DMS53 treated with DMSO at 0.1 percent for 48 hours (cell line): ENCODE results near the gene IGSF9B.

Source experiments
- DNase-seq: peaks from one replicate; lab custom pipeline; 2025; ENCODE audit not compliant: unreplicated experiment; lab: John Stamatoyannopoulos, UW

Gene IGSF9B

DNA sequence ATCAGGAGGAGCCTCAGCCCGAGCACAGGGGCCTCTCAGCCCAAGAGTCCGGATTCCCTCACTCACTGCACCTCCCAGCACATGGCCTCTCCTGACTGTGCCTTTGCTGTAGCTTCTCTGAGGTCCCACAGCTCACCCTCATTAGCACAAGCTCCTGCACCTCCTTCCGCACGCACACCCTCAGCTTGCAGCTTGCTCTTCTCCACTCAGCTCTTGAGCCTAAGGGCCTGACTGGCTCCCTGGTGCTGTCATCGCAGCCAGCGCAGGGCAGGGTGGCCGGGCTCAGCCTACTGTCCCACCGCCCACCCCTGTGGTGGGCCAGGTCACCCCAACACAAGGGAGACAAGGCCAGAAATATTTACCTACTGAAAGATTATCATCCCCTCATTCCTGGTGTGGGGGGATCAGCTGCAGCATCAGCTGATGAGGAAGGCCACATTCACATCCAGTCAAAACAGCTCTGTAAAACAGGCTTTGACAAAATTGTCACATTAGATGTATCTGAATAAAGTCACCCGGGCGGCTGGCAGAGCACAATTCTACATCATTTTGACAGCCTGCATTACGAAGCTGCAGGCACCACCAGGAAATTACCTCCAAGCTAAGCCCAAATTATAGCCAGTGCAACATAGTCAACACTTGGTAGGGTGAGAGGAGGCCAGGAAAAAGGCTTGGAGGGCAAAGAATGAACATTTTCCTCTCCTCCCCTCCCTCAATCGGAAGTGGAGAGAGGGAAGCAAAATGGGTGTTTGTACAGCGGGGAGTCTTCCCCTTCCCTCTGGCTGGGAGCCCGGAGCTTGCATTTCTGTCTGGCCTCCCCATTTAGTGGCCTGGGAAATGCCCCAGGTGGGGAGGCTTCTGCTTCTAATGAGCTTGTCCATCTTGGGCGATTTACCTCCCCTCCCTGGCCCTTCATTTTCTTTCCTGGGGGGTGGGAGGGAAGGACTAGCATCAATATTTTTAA is 29.5 kb upstream of the IGSF9B start:
- DNase-seq: no peak

DNA sequence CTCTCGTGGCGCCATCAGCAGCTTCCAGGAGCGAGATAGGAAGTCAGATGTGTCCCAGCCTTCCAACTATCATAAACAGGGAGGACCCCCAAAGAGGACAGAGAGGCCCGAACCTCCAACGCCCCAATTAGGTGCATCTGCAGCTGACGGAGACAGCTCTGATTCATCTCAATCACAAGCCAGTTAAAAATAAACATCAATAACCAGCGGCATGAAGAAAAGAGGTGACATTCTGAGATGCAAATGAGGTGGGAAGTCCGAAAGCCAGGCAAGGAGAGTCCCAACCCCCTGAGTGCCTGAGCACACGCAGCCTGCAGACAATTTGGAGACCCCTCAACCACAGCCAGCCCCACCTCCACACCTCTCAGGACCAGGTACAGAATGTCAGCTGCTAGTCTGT is 28.1 kb upstream of the IGSF9B start:
- no peak for DNase-seq

DNA sequence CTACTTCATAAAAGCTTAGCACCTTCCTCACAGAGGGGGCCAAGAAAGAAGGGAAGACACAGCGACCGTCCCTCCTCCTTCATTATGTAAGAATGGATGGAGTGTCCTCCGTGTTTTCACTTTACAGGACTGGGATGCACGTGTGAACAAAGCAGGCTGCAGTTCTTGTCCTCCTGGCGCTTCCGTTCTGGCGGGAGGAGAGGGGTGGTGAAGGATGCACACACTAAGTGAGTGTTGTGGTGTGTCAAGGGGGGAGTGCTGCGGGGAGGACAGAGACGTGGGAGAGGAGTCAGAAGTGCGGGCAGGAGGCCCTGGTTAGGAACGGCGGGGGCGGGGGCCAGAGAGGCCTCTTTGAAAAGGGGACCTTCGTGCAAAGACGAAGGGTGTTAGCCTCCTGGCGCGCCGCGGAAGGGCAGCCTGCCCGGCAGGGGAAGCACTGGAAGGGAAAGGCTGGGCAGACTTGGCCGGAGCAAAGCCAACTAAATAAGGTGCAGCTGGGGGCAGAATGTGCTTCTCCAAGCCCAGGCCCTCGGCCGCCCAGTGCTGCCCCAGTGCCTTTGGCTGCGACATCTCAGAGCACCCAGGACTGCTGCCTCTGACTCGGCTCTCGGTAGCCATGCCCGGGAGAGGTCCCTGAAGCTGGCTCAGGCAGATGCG is 27.0 kb upstream of the IGSF9B start:
- DNase-seq: no peak

DNA sequence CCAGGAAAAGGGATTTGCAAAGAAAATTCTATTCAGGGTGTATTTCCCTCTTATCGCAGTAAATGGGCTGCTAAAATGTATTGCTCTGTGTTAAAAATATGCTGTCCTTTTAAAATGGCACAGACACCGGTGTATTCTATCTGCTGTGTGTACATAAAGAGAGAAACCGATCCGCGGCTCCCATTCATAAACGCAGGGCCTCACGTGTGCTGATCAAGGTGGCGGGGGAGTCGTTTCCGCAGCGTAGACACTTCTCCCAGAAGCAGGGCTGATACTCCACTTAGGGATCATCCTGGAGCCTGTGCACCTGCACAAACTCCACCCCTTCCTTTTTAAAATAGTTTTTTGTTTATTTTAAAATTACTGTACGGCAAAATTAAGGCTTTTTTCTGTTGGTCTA is 26.1 kb upstream of the IGSF9B start:
- DNase-seq: no peak

DNA sequence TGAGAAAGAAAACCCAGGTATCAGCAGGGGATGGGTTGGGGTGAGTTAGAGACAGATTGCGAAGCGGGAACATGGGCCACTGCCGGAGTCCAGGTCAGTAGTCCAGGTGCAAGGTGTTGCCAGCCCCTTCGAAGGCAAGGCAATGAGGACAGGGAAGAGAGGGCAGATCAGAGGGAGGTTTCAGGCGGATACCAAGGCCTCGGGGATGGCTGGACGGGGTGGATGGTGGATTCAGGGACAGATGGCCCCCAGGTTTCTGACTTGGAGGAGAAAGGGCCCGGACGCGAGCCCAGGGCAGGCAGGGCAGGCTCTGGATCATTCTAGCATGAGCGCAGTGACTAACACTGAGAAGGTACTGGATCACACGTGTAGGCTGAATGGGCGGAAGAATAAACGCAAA is 25.4 kb upstream of the IGSF9B start:
- DNase-seq: no peak

DNA sequence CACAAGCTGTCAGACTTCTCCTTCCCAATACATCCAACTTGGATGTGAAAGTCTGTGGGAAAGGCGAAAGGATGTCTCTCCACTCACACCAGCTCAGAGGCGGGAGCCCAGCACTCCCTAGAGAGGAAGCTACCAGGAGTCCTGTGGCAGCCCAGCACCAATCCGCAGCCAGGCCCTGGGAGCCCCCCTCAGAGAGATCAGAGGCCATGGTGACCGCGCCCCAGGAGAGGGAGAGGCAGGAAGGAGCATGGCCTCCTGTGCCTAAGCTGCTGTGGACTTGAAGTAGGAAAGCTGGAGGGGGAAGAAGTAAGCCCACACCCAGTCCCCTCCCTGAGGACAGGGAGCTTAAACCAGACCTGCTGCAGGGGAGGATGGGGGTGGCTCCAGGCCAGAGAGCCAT is 24.4 kb upstream of the IGSF9B start:
- no peak for DNase-seq

DNA sequence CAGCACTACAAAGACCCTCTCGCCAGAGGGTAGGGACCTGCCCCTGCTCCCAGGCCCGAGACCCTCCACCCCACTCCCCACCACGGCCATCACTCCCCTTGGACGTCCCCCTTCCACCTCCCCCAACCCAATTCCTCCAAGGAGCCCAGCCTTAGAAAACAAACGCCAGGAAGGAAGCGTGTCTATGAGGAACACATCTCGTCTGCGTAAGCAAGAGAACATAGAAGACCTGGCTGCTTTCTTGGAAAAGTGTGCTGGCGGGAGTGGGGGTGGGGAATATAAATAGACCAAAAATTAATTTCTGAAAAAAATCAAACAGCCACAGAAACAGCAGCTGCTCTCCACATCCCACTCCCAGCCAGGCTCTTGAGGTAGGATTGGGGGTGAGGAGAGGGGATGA is 23.9 kb upstream of the IGSF9B start:
- no peak for DNase-seq

DNA sequence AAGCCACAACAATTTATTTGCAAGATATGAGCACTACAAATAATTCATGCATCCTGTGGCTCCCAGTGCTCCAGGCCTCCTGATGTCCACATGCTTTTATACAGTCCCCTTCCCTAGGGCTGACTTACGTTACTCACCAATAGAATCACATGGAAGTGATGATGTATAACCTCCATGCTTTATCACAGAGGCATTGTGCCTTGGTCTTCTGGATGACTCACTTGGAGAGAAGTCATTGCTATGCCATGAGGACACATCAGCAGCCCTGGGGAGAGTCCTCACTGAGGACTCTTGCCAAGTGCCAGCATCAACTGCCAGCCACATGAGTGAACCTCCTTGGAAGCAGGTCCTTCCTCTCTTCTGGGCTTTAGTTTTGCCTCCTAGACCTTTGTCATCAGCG is 22.0 kb upstream of the IGSF9B start:
- no peak for DNase-seq

DNA sequence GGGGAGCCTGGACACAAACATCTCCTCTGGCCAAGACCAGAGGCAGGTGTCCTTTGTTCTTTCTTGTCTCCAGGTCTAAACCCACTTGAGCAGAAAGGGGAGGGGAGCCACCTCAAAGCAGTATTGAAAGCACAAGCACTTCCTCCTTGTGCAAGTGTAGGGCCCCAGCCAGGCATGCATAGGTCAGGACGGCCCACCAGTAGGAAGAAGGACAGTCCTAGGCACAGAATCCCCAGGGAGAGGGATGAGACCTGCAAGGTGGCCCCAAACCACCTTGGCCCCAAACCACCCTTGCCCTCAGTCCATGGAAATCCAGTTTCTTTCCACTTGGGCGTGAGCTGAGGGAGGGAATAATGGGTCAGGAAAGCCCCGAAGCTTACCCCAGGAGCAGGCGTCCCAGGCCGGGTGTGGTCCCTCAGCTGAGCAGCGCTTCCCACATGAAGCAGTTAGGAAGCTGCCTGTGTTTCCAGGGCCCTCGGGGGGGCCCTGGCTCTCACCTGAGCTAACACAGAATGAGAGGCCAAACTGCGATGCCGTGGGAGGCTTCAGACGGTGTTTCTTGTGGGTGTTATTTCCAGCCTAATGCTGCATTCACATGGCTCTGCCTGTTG is 20.4 kb upstream of the IGSF9B start:
- DNase-seq: no peak

DNA sequence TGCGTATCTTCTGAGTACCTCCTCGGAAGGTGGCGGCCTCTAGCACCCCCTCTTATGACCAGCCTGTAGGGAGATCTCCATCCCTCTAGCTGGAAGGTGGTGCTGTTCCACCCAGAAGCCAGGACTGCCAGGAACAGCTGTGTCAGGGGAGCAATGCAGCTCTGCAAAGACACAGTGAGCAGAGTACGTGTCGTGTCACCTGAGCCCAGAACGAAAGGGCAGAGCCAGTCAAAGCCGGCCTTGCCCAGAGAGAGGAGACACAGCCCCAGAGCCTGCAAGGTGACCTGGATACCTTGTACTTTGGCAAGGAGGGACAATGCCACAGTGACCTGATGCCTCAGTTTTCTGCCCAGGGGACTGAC is 18.7 kb upstream of the IGSF9B start:
- no peak for DNase-seq

DNA sequence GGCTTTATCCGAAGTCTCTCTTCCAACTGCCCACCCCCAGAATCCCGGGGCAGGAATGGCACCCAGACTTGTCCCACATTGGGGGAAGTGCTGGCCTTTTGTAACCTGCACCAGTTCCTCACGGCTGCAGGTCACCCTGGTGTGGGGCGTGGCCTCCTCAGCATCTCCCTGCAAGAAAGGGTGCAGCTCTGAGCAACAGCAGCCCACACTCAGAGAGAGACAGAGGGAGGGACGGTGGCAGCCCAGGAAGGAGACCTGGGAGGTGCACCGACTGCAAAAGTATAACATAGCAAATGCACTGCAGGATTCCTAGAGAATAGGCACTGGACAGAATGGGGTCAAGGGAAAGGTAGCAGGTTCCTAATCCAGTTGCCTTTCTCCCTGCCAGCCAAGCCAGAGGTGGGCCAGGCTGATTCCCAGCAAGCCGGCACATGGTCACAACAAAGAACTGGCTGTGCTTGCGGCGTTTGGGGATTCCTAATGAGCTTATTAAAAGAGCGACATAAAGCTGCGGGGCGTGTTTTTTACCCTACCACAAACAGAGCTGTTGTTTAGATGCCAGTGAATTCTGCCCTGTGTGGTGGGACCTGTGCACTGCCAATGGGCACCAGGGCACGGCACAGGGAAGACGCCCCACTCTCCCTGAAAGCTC is 18.2 kb upstream of the IGSF9B start:
- DNase-seq: no peak

DNA sequence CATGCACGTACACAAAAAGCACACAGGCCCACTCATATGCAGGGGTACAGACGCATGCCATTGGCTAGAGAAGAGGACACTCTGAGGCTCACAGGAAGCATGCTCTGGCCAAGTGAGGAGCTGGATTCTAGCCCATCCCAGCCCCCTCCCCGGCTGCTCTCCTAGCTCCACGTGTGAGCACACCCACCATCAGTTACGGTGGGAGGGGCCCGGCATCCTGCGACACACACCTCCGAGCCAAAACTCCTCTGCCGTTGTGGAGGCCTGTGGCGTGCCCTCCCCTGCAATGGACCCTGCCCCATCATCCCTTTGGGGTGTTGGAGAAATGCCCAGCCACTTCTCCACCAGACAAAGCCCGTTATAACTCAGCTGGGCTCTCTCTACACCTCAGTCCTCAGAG is 15.1 kb upstream of the IGSF9B start:
- DNase-seq: no peak

DNA sequence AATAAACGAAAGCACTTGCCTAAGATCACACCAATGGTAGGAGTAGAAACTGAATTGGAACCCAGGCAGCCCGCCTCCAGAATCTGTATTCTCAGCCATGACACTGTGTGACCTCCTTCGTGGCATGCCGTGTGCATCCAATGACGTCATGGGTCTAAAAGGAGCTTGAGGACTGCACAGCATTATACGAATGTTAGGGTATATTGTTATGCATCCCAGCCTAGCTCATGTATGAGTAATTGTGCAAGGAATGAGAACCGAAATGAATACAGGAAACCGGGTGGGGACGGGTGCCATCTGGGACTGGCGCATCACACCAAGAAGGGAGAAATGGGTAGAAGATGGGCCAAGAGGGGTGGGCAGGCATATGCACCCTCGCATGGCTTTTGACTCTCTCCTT is 12.3 kb upstream of the IGSF9B start:
- no peak for DNase-seq

DNA sequence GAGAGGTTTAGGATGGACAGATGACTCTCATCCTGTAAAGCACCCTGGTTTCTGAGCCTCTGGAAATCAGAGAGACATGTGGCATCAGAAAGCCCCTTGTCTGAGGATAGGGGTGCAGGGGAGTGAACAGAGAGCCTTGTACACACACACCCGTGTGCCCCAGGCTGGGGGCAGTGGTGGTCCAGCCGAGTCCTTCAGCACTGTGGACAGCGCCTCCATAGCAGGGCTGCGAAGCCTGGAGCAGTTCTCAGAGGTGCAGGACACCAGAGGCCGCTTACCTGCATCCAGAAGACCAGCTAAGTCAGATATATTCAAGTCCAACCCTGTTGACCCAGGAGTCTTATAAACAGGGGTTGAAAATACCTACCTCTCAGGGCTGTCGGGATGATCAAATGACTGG is 11.5 kb upstream of the IGSF9B start:
- no peak for DNase-seq

DNA sequence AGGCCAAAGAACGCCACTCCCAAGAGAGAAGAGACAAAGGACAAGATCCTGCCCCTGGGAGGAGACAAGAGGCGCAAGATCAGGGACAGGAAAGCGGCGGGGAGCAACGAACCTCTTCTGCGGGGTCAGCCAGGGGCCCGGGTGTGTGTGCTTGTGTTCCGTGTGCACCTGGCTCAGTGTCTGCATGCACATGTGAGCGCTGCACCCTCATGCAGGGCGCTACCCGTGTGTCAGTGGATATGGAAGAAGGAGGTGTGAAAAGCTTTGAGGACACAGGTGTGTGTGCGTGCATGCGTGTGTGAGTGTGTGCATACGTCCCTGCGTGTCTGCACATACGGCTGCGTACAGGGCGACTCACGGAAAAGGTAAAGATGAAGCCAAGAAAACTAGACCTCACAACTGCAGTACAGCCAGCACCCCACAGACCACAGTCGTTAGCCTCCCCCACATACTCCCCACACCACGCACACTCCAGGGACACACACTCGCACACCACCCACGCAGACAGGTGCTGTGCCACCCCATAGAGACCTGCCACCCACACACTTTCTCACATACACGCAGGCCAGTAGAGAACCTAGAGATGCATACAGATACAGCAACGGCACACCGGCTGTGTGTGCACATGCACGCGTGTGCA is 11.0 kb upstream of the IGSF9B start:
- DNase-seq: peak; percentile 53

DNA sequence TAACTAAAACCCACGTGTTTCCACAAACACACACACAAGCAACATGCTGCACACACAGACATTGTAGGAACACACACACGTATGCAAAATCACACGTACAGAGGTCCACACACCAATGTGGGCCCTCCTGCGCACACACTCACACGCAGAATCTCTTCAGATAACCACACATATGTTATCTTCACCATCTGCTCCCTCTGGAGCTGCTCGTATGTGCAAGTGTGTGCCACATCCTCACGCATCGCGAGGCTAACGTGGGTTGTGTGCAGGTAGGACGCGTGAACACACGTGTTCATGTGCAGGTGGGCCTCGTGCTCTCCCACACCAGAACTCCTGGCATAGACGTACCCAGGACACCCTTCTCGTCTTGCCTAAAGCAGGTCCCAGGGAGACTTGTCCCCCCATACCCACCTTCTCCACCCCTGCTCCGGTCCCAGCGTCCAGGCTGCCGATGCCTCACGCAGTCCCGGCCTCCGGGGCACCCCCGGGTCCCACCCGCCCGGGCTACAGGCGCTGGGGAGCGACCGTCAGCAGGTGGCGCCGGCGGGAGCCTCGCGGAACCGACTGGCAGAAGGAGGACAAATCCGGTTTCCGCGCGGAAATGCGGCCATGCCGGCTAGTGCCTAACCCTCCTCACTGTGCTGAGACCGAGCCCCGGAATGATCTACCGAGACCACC is 10.3 kb upstream of the IGSF9B start:
- peak; percentile 57 for DNase-seq

DNA sequence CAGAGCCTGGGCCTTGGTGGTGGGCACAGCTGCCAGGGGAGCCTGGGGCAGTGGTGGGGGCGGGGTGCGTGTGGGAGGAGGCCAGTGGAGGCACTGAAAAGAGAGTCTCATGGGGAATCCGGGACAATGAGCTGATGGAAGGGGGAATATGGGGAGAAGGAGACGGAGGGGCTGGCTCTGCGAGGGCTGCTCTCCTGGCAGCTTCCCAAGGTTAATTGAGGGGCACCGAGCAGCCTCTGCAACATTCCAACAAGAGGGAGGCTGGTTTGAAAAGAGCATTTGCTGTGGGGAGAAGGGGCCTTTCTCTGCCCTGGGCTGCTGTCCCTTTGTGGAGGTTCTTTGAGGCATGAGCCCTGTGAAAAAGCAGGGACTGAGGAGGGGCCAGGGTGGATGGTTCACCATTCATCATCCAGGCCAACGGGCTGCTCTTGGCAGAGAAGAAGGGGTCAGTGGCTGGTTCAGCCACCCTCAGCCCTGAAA is 9.4 kb upstream of the IGSF9B start:
- no peak for DNase-seq

DNA sequence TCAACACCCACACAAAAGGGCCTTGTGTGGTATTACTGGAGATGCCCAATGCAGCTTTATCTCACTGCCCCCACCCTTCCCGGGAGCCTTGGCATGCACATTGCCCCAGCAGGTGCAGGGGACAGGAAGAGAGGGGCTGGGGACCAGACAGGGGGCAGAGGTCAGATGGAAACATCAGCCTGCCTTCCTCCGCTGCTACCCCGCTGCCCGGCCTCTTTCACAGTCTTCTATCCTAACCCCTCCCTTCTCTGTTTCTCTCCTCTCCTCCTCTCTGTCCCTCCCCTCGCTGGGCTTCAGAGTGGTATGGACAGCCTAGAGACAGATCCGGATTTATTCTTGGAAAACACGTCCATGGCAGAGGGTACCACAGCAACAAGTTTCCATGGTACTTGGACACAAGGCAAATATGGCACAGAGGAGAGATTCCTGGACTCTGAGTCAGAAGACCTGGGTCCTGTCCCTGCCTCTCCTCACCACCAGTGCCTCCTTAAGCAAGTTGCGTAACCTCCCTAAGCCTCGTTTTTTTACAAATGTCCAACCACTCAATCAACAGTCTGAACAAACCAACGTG is 8.3 kb upstream of the IGSF9B start:
- DNase-seq: no peak

DNA sequence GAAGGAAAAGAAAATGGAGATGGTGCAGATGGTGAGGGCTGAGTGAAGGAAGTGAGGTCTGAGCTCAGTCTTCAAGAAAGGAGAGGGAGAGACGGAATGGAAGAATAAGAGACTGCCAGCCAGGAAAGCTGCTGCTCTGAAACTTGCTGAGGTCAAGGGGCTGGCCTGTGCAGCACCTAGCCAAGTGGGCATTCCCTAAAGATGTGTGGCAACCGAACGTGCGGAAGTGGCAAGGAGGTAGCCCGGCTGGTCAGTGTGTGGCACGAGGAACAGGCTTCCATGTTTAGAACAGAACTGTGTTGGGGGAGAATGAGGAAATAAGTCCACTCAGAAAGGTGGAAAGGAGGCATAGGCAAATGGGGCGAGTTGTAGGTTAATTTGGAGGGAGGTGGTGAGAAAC is 7.6 kb upstream of the IGSF9B start:
- DNase-seq: no peak

DNA sequence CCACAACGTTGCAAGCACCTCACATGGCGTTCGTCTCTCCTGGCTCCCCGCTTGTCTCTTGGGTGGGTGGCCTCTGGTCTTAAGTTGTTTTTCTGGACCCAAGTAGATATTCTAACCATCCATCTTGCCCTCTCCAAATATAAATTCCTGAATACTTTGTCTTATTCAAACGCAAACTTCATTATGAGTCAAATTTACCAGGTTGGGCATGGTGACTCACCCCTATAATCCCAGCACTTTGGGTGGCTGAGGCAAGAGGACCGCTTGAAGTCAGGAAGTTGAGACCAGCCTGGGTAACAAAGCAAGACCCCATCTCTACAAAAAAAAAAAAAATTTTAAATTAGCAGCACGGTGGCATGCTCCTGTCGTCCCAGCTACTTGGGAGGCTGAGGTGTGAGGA is 5.1 kb upstream of the IGSF9B start:
- DNase-seq: no peak
